Measurements from ENCODE around the gene HNF4A. TPM values are rescaled to one million over a fixed set of nuclear protein-coding genes. Genes with fewer than 3 reads are reported as not detected.

The HNF4A gene
- total and polyA plus RNA-seq, 2 of the 13 experiments (the other 11 are each of a cell fraction or from before 2014, with no cell fraction given): 80.9 to 169 TPM

GRCh38 chr20:44428174-44429016 is 72.9 kb downstream of the HNF4A start (continued):
- TF ChIP-seq ZBTB42 (CRISPR knock-in tag; IDR thresholded peaks at IDR 0.05) (no peak), HMGA1 (CRISPR knock-in tag; conservative IDR thresholded peaks at IDR 0.05) (no peak), ZNF34 (CRISPR knock-in tag; IDR thresholded peaks at IDR 0.05; ENCODE audit: borderline replicate concordance) (peak; percentile 41), ZNF7 (CRISPR knock-in tag; IDR thresholded peaks at IDR 0.05) (no peak; the same call in 1 of the 2 replicates), TOPORS (CRISPR knock-in tag; IDR thresholded peaks at IDR 0.05) (peak; percentile 95), SKI (IDR thresholded peaks at IDR 0.05; ENCODE audit: partially characterized antibody) (no peak), MED1 (CRISPR knock-in tag; IDR thresholded peaks at IDR 0.05) (peak; percentile 95), ZNF703 (CRISPR knock-in tag; IDR thresholded peaks at IDR 0.05; ENCODE audit: borderline replicate concordance) (no peak), SMYD3 (CRISPR knock-in tag; IDR thresholded peaks at IDR 0.05) (peak; percentile 90), ZNF362 (CRISPR knock-in tag; IDR thresholded peaks at IDR 0.05; ENCODE audit: borderline replicate concordance) (0 out of 2 replicates have a peak, but pooled peaks have one; percentile 18), ATRX (CRISPR knock-in tag; IDR thresholded peaks at IDR 0.05; ENCODE audit: borderline replicate concordance) (no peak), GABPB1 (CRISPR knock-in tag; IDR thresholded peaks at IDR 0.05) (0 out of 2 replicates have a peak, but pooled peaks have one; percentile 45), EZH2 (conservative IDR thresholded peaks at IDR 0.05; ENCODE audit: low read depth, low read length) (no peak), ZNF850 (CRISPR knock-in tag; conservative IDR thresholded peaks at IDR 0.05) (no peak), ZNF10 (CRISPR knock-in tag; IDR thresholded peaks at IDR 0.05; ENCODE audit: borderline replicate concordance, low read depth) (no peak), ZNF512 (CRISPR knock-in tag; IDR thresholded peaks at IDR 0.05) (no peak), ETV6 (CRISPR knock-in tag; conservative IDR thresholded peaks at IDR 0.05) (no peak), DMTF1 (CRISPR knock-in tag; IDR thresholded peaks at IDR 0.05) (no peak), FOXC1 (CRISPR knock-in tag; IDR thresholded peaks at IDR 0.05; ENCODE audit: borderline replicate concordance) (peak; percentile 48; the same call in 1 of the 2 replicates), ZBTB4 (CRISPR knock-in tag; IDR thresholded peaks at IDR 0.05; ENCODE audit: borderline replicate concordance) (no peak), ZMAT3 (CRISPR knock-in tag; conservative IDR thresholded peaks at IDR 0.05) (no peak)
